Measurements from ENCODE around the gene IGFLR1. TPM values are rescaled to one million over a fixed set of nuclear protein-coding genes. Genes with fewer than 3 reads are reported as not detected.

IGFLR1 gene
- total RNA-seq, 1 donor from 2014 or later = 17.1 TPM

- Histone ChIP-seq H3K27ac (no peak overlapping the region), H3K36me3 (peaks cover 13% of the 10 kb centered on the region), H3K9me3 (no peaks in the 10 kb centered on the region), H3K4me3 (no peak overlapping the region), H3K4me1 (peaks cover 11% of the 10 kb centered on the region), H3K27me3 (ENCODE audit: low read depth) (no peaks in the 10 kb centered on the region)
- no peak for DNase-seq
- intact Hi-C loops (cut with DNase I) = no loop called here
- ATAC-seq = no peak
- TF ChIP-seq CTCF (IDR thresholded peaks at IDR 0.05) = no peak
Measured at GRCh38 chr19:35780058-35780457, 37.8 kb upstream of the IGFLR1 start.

- H3K36me3 ChIP-seq = peaks cover 13% of the 10 kb centered on the region
- no peak for TF ChIP-seq CTCF (IDR thresholded peaks at IDR 0.05)
- DNase-seq (no peak), ATAC-seq (no peak)
- no peak overlapping the region for H3K27ac ChIP-seq
- H3K4me1 ChIP-seq = peaks cover 17% of the 10 kb centered on the region
- no peaks in the 10 kb centered on the region for H3K27me3 ChIP-seq (ENCODE audit: low read depth)
- H3K4me3 ChIP-seq = no peak overlapping the region
- intact Hi-C loops (cut with DNase I) = no loop called here
- H3K9me3 ChIP-seq = no peaks in the 10 kb centered on the region
Measured at GRCh38 chr19:35779033-35779432, 36.8 kb upstream of the IGFLR1 start.

- H3K4me3 ChIP-seq = no peak overlapping the region
- intact Hi-C loops (cut with DNase I) = no loop called here
- TF ChIP-seq CTCF (IDR thresholded peaks at IDR 0.05) = no peak
- H3K27ac ChIP-seq = no peak overlapping the region
- DNase-seq (no peak), ATAC-seq (no peak)
- H3K9me3 ChIP-seq = no peaks in the 10 kb centered on the region
- H3K27me3 ChIP-seq (ENCODE audit: low read depth) = no peaks in the 10 kb centered on the region
- H3K36me3 ChIP-seq = peaks cover 13% of the 10 kb centered on the region
- H3K4me1 ChIP-seq = peaks cover 17% of the 10 kb centered on the region
Measured at GRCh38 chr19:35777961-35778360, 35.7 kb upstream of the IGFLR1 start.

- Histone ChIP-seq H3K27ac (no peak overlapping the region), H3K4me3 (no peak overlapping the region), H3K36me3 (peaks cover 13% of the 10 kb centered on the region), H3K4me1 (peaks cover 17% of the 10 kb centered on the region), H3K9me3 (no peaks in the 10 kb centered on the region), H3K27me3 (ENCODE audit: low read depth) (no peaks in the 10 kb centered on the region)
- ATAC-seq (no peak), DNase-seq (no peak)
- TF ChIP-seq CTCF (IDR thresholded peaks at IDR 0.05) = no peak
- intact Hi-C loops (cut with DNase I) = no loop called here
Measured at GRCh38 chr19:35777086-35777841, 35.0 kb upstream of the IGFLR1 start.

GRCh38 chr19:35776102-35776788 lies 34.0 kb upstream of the IGFLR1 start:
- intact Hi-C loops (cut with DNase I) = no loop called here
- H3K4me3 ChIP-seq = peak overlapping the region; percentile 92
- no peaks in the 10 kb centered on the region for H3K9me3 ChIP-seq
- peaks cover 9% of the 10 kb centered on the region for H3K36me3 ChIP-seq
- H3K27me3 ChIP-seq (ENCODE audit: low read depth) = no peaks in the 10 kb centered on the region
- ATAC-seq (no peak), DNase-seq (no peak)
- no peak overlapping the region for H3K27ac ChIP-seq
- no peak for TF ChIP-seq CTCF (IDR thresholded peaks at IDR 0.05)
- peaks cover 17% of the 10 kb centered on the region for H3K4me1 ChIP-seq
